ENCODE results near the gene UBN1. TPM values are rescaled to one million over a fixed set of nuclear protein-coding genes. Genes with fewer than 3 reads are reported as not detected.
A peak's percentile ranks its signal among the peaks of the same experiment; 100 is the strongest.

Gene UBN1
- total RNA-seq, 3 donors from 2014 or later: 41.3 to 42.7 (median 41.6) TPM

DNA sequence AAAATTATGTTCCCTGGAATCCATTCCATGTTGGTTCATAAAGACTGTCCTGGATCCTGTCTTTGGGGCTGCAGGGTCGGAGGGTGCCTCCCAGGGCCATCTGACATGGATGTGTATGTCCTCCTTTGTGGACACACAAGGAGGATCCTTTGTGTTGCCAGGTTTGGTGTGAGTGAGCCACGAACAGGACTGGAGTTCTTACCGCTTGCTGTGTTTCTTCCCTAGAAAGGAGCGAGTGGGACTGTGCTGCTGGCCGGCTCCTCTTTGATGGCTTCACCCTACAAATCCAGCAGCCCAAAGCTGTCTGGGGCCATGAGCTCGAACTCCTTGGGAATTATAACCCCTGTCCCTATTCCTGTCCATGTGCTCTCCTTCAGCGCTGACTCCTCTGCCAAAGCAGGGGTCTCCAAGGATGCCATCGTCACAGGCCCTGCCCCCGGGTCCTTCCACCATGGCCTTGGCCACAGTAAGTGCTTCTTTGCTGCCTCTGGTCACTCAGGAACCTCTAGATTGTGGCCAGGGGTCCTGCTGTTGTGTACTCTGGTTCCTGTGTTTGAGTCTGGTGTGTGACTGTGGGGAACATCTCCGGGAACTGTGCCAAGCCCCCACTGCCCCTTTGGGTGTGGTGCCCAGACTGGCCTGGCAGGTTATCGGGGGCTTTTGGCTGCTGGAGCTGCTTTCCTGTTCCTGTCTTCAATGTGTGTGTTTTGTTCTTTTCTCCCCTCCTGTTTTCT lies 29.5 kb downstream of the UBN1 start:
- intact Hi-C loops (cut with DNase I, micrococcal nuclease): no loop called here
- no peaks in the 10 kb centered on the region for H3K4me1 ChIP-seq (ENCODE audit: low read depth)

DNA sequence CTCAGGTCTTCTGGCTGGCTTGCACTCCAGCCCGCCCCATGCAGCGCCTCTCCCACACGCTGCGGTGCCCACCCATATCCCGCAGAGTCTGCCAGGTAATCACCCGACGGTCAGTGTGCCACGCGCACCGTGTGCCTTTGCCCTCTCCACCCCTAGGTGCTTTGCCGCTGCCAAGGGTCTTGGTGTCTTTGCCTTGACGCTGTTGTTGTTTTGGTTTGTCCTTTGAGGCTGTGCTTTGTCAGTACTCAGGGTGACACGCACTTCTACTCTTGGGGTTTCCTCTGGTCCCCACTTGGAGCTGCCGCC lies 30.1 kb downstream of the UBN1 start:
- DNase-seq: no peak
- H3K4me3 ChIP-seq: no peak overlapping the region
- ATAC-seq: no peak
- TF ChIP-seq, protein P1, sequence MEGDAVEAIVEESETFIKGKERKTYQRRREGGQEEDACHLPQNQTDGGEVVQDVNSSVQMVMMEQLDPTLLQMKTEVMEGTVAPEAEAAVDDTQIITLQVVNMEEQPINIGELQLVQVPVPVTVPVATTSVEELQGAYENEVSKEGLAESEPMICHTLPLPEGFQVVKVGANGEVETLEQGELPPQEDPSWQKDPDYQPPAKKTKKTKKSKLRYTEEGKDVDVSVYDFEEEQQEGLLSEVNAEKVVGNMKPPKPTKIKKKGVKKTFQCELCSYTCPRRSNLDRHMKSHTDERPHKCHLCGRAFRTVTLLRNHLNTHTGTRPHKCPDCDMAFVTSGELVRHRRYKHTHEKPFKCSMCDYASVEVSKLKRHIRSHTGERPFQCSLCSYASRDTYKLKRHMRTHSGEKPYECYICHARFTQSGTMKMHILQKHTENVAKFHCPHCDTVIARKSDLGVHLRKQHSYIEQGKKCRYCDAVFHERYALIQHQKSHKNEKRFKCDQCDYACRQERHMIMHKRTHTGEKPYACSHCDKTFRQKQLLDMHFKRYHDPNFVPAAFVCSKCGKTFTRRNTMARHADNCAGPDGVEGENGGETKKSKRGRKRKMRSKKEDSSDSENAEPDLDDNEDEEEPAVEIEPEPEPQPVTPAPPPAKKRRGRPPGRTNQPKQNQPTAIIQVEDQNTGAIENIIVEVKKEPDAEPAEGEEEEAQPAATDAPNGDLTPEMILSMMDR (IDR thresholded peaks at IDR 0.05): no peak
- no peaks in the 10 kb centered on the region for H3K4me1 ChIP-seq (ENCODE audit: low read depth)
- H3K9me3 ChIP-seq: no peaks in the 10 kb centered on the region
- intact Hi-C loops (cut with DNase I, micrococcal nuclease): no loop called here
- peaks cover 12% of the 10 kb centered on the region for H3K36me3 ChIP-seq (ENCODE audit: low read depth)

More for the DNA sequence above, 29.5 kb downstream of the UBN1 start:
- Histone ChIP-seq H3K9me3 (no peaks in the 10 kb centered on the region), H3K4me3 (no peak overlapping the region), H3K36me3 (ENCODE audit: low read depth) (peaks cover 12% of the 10 kb centered on the region)
- TF ChIP-seq, protein P1 (IDR thresholded peaks at IDR 0.05): no peak
- DNase-seq (no peak), ATAC-seq (no peak)

DNA sequence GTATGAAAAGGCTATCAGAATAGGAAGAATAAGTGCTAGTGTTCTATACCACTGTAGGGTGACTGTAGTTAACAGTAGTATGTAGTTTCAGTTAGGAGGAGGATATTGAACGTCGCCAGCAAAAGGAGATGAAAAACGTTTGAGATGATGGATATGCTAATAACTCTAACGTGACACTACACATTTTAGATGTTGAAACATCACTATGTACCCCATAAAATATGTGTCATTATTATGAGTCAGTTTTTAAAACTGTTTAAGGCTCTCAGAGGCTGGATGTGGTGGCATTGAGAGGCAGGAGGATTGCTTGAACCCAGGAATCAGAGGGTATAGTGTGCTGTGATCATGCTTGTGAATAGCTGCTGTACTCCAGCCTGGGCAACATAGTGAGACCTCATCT lies 31.8 kb downstream of the UBN1 start:
- TF ChIP-seq, protein P1 (IDR thresholded peaks at IDR 0.05): no peak
- H3K4me1 ChIP-seq (ENCODE audit: low read depth): no peaks in the 10 kb centered on the region
- no peaks in the 10 kb centered on the region for H3K9me3 ChIP-seq
- intact Hi-C loops (cut with DNase I, micrococcal nuclease): no loop called here
- no peak for ATAC-seq
- no peak overlapping the region for H3K4me3 ChIP-seq
- DNase-seq: no peak
- peaks cover 18% of the 10 kb centered on the region for H3K36me3 ChIP-seq (ENCODE audit: low read depth)

DNA sequence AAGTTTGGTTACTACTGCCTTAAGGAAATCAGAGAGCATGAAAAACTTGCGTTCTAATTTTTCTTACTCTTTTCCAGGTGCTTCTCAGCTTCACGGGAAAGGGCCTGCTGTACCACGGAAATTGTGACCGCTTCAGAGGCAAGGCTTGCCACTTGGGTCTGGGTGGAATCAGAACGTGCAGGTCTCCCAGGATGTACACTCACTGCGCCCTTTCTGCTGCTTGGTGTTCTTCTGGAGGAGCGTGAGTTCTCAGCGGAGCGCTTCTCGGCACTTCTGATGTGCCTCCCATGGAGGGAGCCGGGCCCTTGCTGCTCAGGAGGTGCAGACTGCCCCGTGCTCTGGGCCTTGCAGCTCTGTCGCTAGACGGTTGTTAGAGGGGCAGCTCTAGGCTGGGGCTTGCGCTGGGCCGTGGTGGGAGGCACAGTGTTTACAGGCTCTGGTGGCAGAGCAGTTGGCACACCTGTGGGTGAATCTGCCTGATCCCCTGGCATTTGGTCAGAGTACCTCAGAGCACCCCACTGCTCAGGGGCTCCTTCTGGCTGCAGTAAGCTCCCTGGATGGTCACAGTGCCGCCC lies 32.8 kb downstream of the UBN1 start:
- intact Hi-C loops (cut with DNase I, micrococcal nuclease): no loop called here
- H3K4me3 ChIP-seq: no peak overlapping the region
- TF ChIP-seq, protein P1 (IDR thresholded peaks at IDR 0.05): no peak
- H3K9me3 ChIP-seq: no peaks in the 10 kb centered on the region
- H3K36me3 ChIP-seq (ENCODE audit: low read depth): peaks cover 18% of the 10 kb centered on the region
- no peak for DNase-seq
- no peak for ATAC-seq
- no peaks in the 10 kb centered on the region for H3K4me1 ChIP-seq (ENCODE audit: low read depth)

DNA sequence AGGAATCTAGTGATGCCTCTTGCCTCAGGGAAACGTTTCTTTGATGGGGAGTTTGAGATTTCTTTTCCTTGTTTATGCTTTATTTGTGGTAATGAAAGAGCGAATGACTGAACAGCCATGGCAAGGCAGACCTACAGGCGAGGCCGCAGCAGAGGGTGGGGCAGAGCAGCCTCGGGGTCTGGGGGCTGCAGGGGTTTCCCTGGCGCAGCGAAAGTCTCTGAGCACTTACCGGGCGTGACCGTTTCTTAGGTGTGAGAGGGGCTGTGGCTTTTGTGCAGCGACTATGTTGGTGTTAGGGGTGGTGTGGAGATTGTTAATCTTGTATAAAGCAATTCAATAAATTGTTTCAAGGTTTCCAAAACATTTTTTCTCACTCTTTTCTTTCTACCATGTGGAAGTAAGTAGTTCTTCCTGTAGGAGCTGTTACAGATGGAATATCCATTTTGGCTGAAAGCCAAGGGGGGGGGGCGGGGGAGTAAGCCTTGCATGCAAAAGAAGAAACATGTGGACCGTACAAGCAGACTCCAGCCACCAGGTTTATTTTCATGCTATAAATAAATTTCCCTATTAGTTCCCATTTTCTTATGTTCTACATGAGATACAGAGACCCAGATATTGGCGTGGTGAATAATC lies 34.8 kb downstream of the UBN1 start:
- H3K36me3 ChIP-seq (ENCODE audit: low read depth): peaks cover 23% of the 10 kb centered on the region
- no peaks in the 10 kb centered on the region for H3K4me1 ChIP-seq (ENCODE audit: low read depth)
- H3K9me3 ChIP-seq: no peaks in the 10 kb centered on the region
- intact Hi-C loops (cut with DNase I, micrococcal nuclease): no loop called here
- TF ChIP-seq, protein P1 (IDR thresholded peaks at IDR 0.05): no peak
- no peak for ATAC-seq
- H3K4me3 ChIP-seq: no peak overlapping the region
- DNase-seq: peak in 1 of 3 donors; percentile 16
